GM12874 (cell line): ENCODE results near the gene CPE.

Source experiments
- TF ChIP-seq, protein P1 (sequence below): IDR thresholded peaks from 2 replicates; pipeline ENCODE4 v1.5.1; 2011; ENCODE audit warnings: low read depth, mild to moderate bottlenecking, control low read depth, low read length, moderate library complexity; ENCODE audit not compliant: insufficient read depth

The CPE gene

DNA sequence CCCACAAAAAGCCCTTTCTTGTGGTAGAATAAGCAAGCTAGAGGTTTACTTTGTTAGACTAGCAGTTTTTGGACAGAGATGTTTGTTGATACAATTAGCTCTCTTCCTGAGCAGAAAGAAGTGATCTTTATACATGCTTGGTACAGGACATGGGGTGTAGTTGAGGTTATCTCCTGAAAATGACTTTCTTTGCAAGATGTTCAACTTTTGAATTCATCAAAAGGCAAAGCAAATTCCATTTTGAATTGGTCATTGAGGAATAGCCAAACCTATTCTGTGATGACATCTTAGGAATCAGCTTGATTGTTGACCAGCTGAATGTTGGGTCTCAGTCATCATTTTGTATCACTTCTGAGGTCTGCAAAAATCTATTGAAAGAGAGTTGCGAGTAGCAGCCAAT, 3.8 kb downstream of the CPE start:
- TF ChIP-seq, protein P1, sequence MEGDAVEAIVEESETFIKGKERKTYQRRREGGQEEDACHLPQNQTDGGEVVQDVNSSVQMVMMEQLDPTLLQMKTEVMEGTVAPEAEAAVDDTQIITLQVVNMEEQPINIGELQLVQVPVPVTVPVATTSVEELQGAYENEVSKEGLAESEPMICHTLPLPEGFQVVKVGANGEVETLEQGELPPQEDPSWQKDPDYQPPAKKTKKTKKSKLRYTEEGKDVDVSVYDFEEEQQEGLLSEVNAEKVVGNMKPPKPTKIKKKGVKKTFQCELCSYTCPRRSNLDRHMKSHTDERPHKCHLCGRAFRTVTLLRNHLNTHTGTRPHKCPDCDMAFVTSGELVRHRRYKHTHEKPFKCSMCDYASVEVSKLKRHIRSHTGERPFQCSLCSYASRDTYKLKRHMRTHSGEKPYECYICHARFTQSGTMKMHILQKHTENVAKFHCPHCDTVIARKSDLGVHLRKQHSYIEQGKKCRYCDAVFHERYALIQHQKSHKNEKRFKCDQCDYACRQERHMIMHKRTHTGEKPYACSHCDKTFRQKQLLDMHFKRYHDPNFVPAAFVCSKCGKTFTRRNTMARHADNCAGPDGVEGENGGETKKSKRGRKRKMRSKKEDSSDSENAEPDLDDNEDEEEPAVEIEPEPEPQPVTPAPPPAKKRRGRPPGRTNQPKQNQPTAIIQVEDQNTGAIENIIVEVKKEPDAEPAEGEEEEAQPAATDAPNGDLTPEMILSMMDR: no peak

DNA sequence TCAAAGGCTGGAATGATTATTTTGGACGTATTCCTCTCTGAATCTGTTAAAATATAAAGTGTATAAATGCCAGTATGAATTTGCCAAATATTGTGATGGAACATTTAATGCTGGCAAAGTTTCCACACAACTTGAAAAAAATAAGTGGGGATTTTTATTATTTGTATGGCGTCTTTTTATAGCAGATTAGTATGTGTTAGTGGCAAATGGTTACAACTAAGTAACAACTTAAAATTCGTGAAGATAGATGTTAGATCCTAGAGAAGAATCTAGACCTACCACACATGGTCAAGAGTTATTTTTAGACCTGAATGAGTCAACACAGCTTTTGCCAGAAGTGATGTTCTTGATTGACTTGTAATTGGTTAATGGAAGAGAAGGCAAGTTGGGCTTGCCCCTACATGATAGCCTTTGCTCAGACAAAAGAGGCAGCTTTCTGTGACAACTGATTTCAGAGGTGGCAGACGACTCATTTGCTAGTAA, 4.8 kb downstream of the CPE start:
- TF ChIP-seq, protein P1: no peak

DNA sequence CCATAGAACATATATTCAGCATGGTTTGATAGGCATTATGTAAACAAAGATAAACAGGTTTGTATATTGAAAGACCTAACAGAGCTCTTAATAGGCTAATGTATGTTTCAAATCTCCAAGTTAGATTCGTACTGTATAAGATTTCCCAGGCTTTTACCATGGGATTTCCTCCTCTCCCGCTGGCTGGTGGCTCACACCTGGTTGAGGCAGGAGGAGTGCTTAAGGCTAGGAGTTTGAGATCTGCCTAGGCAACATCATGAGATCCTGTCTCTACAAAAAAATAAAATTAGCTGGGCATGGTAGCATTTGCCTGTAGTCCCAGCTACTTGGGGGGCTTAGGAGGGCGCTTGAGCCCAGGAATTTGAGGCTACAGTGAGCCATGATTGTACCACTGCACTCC, 5.4 kb downstream of the CPE start:
- TF ChIP-seq, protein P1: no peak

DNA sequence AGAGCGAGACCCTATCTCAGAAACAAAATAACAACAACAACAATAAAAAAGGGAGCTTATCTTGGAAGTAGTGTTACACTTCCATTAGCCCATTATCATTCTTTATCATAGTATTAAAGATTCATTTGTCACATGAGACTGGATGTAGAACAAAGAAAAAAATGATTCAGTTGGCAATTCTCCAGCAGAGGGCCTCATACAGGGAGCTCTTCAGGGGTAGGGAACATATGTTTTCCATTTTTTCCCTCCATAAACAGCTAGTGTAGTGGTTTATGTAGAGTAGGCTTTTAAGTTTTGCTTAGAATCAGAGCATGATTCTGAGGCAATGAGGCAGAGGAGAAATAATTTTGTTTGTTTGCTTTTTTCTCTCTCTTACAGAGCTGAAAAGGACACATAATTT, 5.8 kb downstream of the CPE start:
- TF ChIP-seq, protein P1: no peak

DNA sequence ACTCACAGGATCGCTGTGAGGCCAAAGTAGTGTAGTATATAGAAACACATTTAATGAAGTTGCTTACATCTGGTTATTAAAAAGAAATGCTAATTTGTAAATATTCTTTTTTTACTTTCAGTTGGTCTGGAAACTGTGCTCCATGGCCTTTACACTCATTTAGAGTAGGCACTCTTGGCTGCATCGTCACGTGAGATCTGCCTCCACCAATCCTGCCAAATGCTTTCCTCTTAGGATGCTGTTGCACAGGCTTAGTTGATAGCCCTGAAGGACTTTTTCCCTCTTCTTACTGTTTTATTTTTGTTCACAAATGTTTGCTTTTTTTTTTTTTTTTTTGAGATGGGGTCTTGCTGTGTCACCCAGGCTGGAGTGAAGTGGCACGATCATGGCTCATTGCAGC, 6.3 kb downstream of the CPE start:
- TF ChIP-seq, protein P1: no peak

DNA sequence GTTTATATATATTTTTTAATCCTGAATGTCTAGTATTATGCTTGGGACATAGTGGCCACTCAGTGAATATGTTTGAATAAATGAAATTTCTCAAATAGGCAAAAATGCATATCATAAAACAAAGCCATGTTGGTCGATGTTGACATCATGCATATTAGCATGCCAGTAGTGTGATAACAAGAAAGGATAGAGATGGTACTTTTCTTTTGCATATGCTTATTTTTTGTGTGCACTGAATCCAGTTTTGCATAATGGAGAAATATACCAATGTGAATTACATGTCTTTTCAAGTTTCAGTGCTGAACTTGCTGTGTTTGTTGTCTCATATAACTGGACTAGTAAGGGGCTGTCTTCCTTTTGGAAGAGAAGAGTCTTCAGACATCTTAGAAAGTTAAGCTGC, 7.5 kb downstream of the CPE start:
- TF ChIP-seq, protein P1: no peak

DNA sequence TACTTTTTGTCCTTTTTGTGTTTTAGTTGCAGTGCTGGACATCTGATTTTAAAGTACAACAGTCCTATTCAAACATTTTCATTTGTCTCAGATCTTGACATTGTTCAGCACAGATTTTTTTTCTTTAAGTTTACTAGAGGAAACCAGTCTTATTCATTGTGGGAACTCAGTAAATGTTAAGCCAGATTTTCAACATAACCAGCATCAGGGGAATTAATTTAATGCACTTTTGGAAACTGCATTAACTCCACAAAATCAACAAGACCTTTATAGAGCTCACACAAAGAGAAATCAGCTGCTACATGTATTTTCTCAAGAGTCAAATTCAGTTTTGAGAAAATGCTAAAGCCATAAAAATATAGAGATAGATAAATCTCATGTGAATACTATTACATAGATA, 9.9 kb downstream of the CPE start:
- TF ChIP-seq, protein P1: no peak

DNA sequence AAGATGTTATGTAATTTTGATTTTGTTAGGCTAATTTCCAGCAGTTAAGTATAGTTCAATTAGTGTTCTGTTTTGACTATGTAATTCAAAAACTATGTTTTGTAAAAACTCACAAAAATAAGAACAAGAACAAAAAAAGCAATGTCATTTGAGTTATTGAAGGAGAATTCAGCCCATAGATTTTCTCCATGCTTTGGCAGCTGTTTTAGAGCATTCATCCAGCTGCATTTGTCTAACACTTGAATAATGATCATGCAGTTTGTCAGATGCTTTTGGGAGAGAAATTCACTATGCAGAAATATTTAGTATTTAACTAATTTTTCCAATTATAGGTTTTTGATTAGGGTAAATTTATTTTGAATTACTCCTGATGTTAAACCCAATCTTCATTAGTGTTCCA, 14.2 kb downstream of the CPE start:
- TF ChIP-seq, protein P1: no peak
